Posterior vena cava (tissue), 2 donors: ENCODE data around the gene AGBL3. TPM values are rescaled to one million over a fixed set of nuclear protein-coding genes. Genes with fewer than 3 reads are reported as not detected.
"Not testable (repeated sequence)": the region's sequence is repeated elsewhere in the genome, so short reads cannot be mapped to it uniquely, and the experiment has no call there.

Experiments
- DNase-seq: peaks from one replicate; pipeline ENCODE4 v3.0.0-alpha.2; 2020; ENCODE audit warnings: low spot score
- intact Hi-C, 2 donors: fragments of 100-400 bp; cut with DNase I; formaldehyde crosslinking; loops; one replicate each; pipeline versions ENCODE4 v1.14.1 to v1.14.2; 2022 to 2023
- total RNA-seq, 2 donors: library from RNA; stranded (reverse); fragmentation: NEBNext Ultra II Directional; extraction: Animal tissue kit (Norgen Biotek cat#: 25700); gene quantifications; one replicate each; pipeline ENCODE4 v1.2.1, GENCODE V29; 2021
- donor health status: DM: yes; HTN: yes; CAD: no.
- donor health status: DM: yes; HTN: yes; CAD: no.

The AGBL3 gene
- total RNA-seq, 2 donors from 2014 or later = 4.3 to 5.6 TPM

GRCh38 chr7:134957005-134957404 lies 29.3 kb upstream of the AGBL3 start:
- intact Hi-C loops = loop anchor here in 1 of 2 donors (10.0 kb wide), 1 partner anchor 262 kb away; no protein-coding TSS in a partner anchor
- DNase-seq = no peak

- intact Hi-C loops = loop anchor here in 1 of 2 donors (10.0 kb wide), 1 partner anchor 265 kb away; no protein-coding TSS in a partner anchor
These were observed 26.5 kb upstream of the AGBL3 start for GRCh38 chr7:134959810-134960209.

GRCh38 chr7:134962270-134962780 lies 24.0 kb upstream of the AGBL3 start:
- intact Hi-C loops = no loop called here
- no peak for DNase-seq

More at GRCh38 chr7:134959810-134960209, 26.5 kb upstream of the AGBL3 start:
- no peak for DNase-seq

- no peak for DNase-seq
- intact Hi-C loops = no loop called here
These were observed 23.3 kb upstream of the AGBL3 start for GRCh38 chr7:134963036-134963435.

- intact Hi-C loops = no loop called here
These were observed 19.6 kb upstream of the AGBL3 start for GRCh38 chr7:134966691-134967090.

GRCh38 chr7:134968110-134968509 lies 18.2 kb upstream of the AGBL3 start:
- intact Hi-C loops = no loop called here
- no peak for DNase-seq

More at GRCh38 chr7:134966691-134967090, 19.6 kb upstream of the AGBL3 start:
- DNase-seq = no peak

- not testable (repeated sequence) for DNase-seq
- intact Hi-C loops = loop anchor here in 1 of 2 donors (10.0 kb wide), 1 partner anchor 183 kb away; no protein-coding TSS in a partner anchor
These were observed 4.7 kb upstream of the AGBL3 start for GRCh38 chr7:134981645-134982044.

GRCh38 chr7:134985894-134986362 lies 380 bp upstream of the AGBL3 start:
- intact Hi-C loops = loop anchor here (5.0 to 10.0 kb wide), 2 partner anchors 179 to 181 kb away; no protein-coding TSS in a partner anchor
- no peak for DNase-seq

GRCh38 chr7:134988161-134988560 lies 1.9 kb downstream of the AGBL3 start:
- no peak for DNase-seq
- intact Hi-C loops = loop anchor here (5.0 to 10.0 kb wide), 2 partner anchors 177 to 179 kb away; no protein-coding TSS in a partner anchor

- DNase-seq = no peak
- intact Hi-C loops = no loop called here
These were observed 5.4 kb downstream of the AGBL3 start for GRCh38 chr7:134991469-134992339.

- intact Hi-C loops = no loop called here
- DNase-seq = no peak
These were observed 6.4 kb downstream of the AGBL3 start for GRCh38 chr7:134992626-134993179.

- DNase-seq = no peak
- intact Hi-C loops = no loop called here
These were observed 7.7 kb downstream of the AGBL3 start for GRCh38 chr7:134993877-134994456.

GRCh38 chr7:134995239-134996096 lies 9.2 kb downstream of the AGBL3 start:
- no peak for DNase-seq
- intact Hi-C loops = no loop called here

- intact Hi-C loops = no loop called here
- no peak for DNase-seq
These were observed 9.8 kb downstream of the AGBL3 start for GRCh38 chr7:134996097-134996550.

- intact Hi-C loops = no loop called here
- no peak for DNase-seq
These were observed 11.0 kb downstream of the AGBL3 start for GRCh38 chr7:134997214-134997885.

- intact Hi-C loops = no loop called here
- DNase-seq = no peak
These were observed 12.8 kb downstream of the AGBL3 start for GRCh38 chr7:134999136-134999535.

- DNase-seq = no peak
- intact Hi-C loops = no loop called here
These were observed 15.3 kb downstream of the AGBL3 start for GRCh38 chr7:135001390-135002165.
